Stomach (tissue), 9 donors: ENCODE data around the gene C1orf35. TPM values are rescaled to one million over a fixed set of nuclear protein-coding genes. Genes with fewer than 3 reads are reported as not detected.

Experiments
- DNase-seq, 2 donors: peaks; one replicate each; pipeline versions ENCODE4 v3.0.0 to v3.0.0-alpha.2; 2013 to 2019
- H3K27ac ChIP-seq, 5 donors: fragments of 200-600 bp in 4 of 5; sonication (generic) in 4 of 5; one replicate each; pipeline ENCODE4 v1.5.1; 2013 to 2019; ENCODE audit warnings: mild to moderate bottlenecking in 1 of 5, moderate library complexity in 1 of 5
- H3K27me3 ChIP-seq, 3 donors: fragments of 200-600 bp; sonication (generic); one replicate each; pipeline ENCODE4 v1.5.1; 2017 to 2019; ENCODE audit warnings: mixed run types in 1 of 3
- H3K36me3 ChIP-seq, 4 donors: fragments of 200-600 bp; sonication (generic); 1 replicate in 3 of 4; 2 replicates in 1 of 4; pipeline ENCODE4 v1.5.1; 2016 to 2019
- H3K4me1 ChIP-seq, 4 donors: fragments of 200-600 bp; sonication (generic); one replicate each; pipeline ENCODE4 v1.5.1; 2016 to 2019
- H3K4me3 ChIP-seq, 4 donors: fragments of 200-600 bp; sonication (generic) in 3 of 4; one replicate each; pipeline ENCODE4 v1.5.1; 2016 to 2019; ENCODE audit warnings: mild to moderate bottlenecking in 1 of 4
- H3K9me3 ChIP-seq, 4 donors: fragments of 200-600 bp; sonication (generic); one replicate each; pipeline ENCODE4 v1.5.1; 2016 to 2019
- CTCF ChIP-seq, 7 experiments: fragments of 450-650 bp in 4 of 7; fragments of 200-600 bp in 3 of 7; sonication (generic) in 3 of 7; IDR thresholded peaks; one replicate each; pipeline ENCODE4 v1.5.1; 2016 to 2019; ENCODE audit warnings: antibody characterized with exemption in 7 of 7, control low read depth in 2 of 7, mild to moderate bottlenecking in 1 of 7
- EP300 ChIP-seq: sonication (generic); formaldehyde crosslinking; IDR thresholded peaks from one replicate; pipeline ENCODE4 v1.6.1; 2017; ENCODE audit warnings: antibody characterized with exemption
- POLR2A ChIP-seq, 4 donors: fragments of 450-650 bp; IDR thresholded peaks; one replicate each; pipeline ENCODE4 v1.6.1; 2016; ENCODE audit warnings: antibody characterized with exemption in 4 of 4, control low read depth in 2 of 4, mild to moderate bottlenecking in 1 of 4, moderate library complexity in 1 of 4
- POLR2AphosphoS5 ChIP-seq, 3 donors: sonication (generic); formaldehyde crosslinking; IDR thresholded peaks; one replicate each; pipeline ENCODE4 v1.6.1; 2016; ENCODE audit warnings: antibody characterized with exemption in 3 of 3
- WGBS, 5 donors: extraction: QIAGEN DNeasy Blood & Tissue Kit in 3 of 5; methylation state at CpG; one replicate each; pipeline versions ENCODE4 v1.1.5 to v1.1.7; 2013 to 2018; 5-methylcytosine and 5-hydroxymethylcytosine counted together
- intact Hi-C: fragments of 100-400 bp; cut with DNase I; formaldehyde crosslinking; loops from one replicate; pipeline ENCODE4 v1.15.1; 2023; ENCODE audit warnings: low total_unique reads
- polyA plus RNA-seq, 3 donors: library from polyadenylated mRNA; stranded (reverse); fragments of 200-250 nt; gene quantifications; one replicate each; pipeline ENCODE4 v1.2.3, GENCODE V29; 2013
- total RNA-seq, 5 donors: library from RNA; depleted of rRNA; stranded (reverse); fragments of >200 nt; gene quantifications; one replicate each; pipeline versions ENCODE4 v1.1.0 to v1.2.3, GENCODE V29; 2014 to 2016
- donor health status: healthy with polysubstance abuse.
- donor health status: Bipolar disorder and iron deficiency.
- donor health status: healthy.

C1orf35 gene
- total and polyA plus RNA-seq, 8 donors = 0.58 to 94.7 (median 11.8) TPM

- peaks cover 40 to 81% (median 62%) of the 10 kb centered on the region in 4 donors for H3K4me1 ChIP-seq
- no peaks in the 10 kb centered on the region for H3K27me3 ChIP-seq
- H3K27ac ChIP-seq = peak overlapping the region; percentile 47 to 93 (median 86)
- H3K9me3 ChIP-seq = no peaks in the 10 kb centered on the region
- no peak for DNase-seq
- WGBS, 5 donors = 57 to 77% (median 62%) methylated on average over 5 to 8 of the region's 8 CpGs
- TF ChIP-seq CTCF (IDR thresholded peaks at IDR 0.05) (no peak), POLR2AphosphoS5 (IDR thresholded peaks at IDR 0.05) (no peak), POLR2A (IDR thresholded peaks at IDR 0.05) (no peak), EP300 (no peak)
- intact Hi-C loops = loop anchor here (10.0 kb wide), 1 partner anchor 54 kb away; no protein-coding TSS in a partner anchor
- no peak overlapping the region for H3K4me3 ChIP-seq
- H3K36me3 ChIP-seq = peaks cover 29 to 48% (median 46%) of the 10 kb centered on the region in 4 donors
Observed at GRCh38 chr1:228148935-228149405, 45.8 kb upstream of the C1orf35 start.

DNA sequence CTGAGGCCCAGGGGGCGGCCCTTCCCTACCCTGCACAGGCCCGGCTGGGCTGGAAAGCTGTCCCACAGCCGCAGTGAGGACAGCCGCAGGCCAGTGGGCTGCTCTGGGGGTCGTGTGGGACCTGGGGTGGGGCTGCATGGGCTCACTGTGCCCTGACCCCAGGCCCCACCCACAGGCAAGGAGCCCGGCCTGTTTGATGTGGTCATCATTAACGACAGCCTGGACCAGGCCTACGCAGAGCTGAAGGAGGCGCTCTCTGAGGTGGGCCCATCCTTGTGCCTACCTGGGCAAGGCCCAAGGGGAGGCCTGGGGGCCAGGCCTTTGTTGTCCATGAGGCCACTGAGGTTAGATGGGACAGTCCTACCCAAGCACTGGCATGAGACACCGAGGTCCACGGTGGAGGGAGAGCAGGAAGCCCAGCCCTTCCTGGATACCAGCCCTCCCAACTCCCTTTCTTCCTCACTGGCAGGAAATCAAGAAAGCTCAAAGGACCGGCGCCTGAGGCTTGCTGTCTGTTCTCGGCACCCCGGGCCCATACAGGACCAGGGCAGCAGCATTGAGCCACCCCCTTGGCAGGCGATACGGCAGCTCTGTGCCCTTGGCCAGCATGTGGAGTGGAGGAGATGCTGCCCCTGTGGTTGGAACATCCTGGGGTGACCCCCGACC lies 45.2 kb upstream of the C1orf35 start:
- peaks cover 46 to 88% (median 69%) of the 10 kb centered on the region in 4 donors for H3K4me1 ChIP-seq
- no peaks in the 10 kb centered on the region for H3K9me3 ChIP-seq
- intact Hi-C loops = loop anchor here (10.0 kb wide), 1 partner anchor 54 kb away; no protein-coding TSS in a partner anchor
- peaks cover 29 to 48% (median 46%) of the 10 kb centered on the region in 4 donors for H3K36me3 ChIP-seq
- no peaks in the 10 kb centered on the region for H3K27me3 ChIP-seq
- peak overlapping the region in 4 of 5 donors; percentile 79 to 93 (median 88) for H3K27ac ChIP-seq
- TF ChIP-seq CTCF (IDR thresholded peaks at IDR 0.05) = no peak
- no peak for TF ChIP-seq POLR2AphosphoS5 (IDR thresholded peaks at IDR 0.05)
- TF ChIP-seq EP300 = no peak
- no peak for TF ChIP-seq POLR2A (IDR thresholded peaks at IDR 0.05)
- H3K4me3 ChIP-seq = no peak overlapping the region
- WGBS, 5 donors = 53 to 62% (median 56%) methylated on average over 11 to 18 of the region's 18 CpGs
- peak in 1 of 2 donors; percentile 39 for DNase-seq

DNA sequence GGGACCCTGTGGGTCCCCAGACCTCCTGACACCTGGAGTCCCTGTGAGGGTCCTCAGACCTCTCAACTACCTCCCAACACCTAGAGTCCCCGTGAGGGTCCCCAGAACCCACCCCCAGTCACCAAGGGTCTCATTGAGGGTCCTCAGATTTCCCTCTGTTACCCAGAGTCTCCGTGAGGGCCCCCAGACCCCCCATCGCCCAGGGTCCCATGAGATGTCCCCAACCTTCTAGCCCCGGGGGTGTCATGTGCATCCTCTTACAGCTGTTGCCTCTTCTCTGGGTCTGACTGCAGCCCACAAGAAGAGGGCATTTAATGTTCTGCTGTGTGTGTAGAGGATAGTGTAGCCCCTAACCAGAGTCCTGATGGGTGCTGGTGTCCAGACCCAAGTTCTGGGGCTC lies 44.6 kb upstream of the C1orf35 start:
- no peaks in the 10 kb centered on the region for H3K9me3 ChIP-seq
- H3K4me1 ChIP-seq = peaks cover 52 to 93% (median 74%) of the 10 kb centered on the region in 4 donors
- DNase-seq = no peak
- H3K4me3 ChIP-seq = no peak overlapping the region
- no peaks in the 10 kb centered on the region for H3K27me3 ChIP-seq
- peaks cover 29 to 48% (median 46%) of the 10 kb centered on the region in 4 donors for H3K36me3 ChIP-seq
- H3K27ac ChIP-seq = peak overlapping the region in 4 of 5 donors; percentile 79 to 93 (median 88)
- intact Hi-C loops = loop anchor here (10.0 kb wide), 1 partner anchor 53 kb away; no protein-coding TSS in a partner anchor
- 76 to 96% (median 92%) methylated on average over 4 of the region's 4 CpGs for WGBS, 5 donors
- TF ChIP-seq CTCF (IDR thresholded peaks at IDR 0.05) = no peak

DNA sequence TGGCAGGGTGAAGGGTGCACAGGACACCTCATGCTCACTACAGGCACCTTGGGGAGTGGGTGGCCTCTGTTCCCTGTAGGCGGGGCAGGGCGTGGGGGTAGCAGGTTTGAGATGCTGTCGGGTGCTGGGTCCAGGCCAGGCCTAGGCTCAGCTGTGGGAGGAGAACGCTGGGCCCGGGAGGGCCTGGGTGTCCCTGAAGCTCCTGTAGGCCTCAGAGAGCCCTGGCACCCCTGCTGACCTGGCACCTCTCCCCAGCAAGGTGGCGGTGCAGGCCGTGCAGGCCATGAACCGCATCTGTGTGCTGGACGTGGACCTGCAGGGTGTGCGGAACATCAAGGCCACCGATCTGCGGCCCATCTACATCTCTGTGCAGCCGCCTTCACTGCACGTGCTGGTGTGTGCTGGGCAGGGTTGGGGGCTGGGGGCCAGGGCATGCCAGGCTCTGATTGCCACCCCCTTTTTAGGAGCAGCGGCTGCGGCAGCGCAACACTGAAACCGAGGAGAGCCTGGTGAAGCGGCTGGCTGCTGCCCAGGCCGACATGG lies 44.1 kb upstream of the C1orf35 start:
- TF ChIP-seq CTCF (IDR thresholded peaks at IDR 0.05) (no peak), POLR2A (IDR thresholded peaks at IDR 0.05) (no peak), POLR2AphosphoS5 (IDR thresholded peaks at IDR 0.05) (no peak), EP300 (no peak)
- WGBS, 5 donors = 87 to 93% (median 93%) methylated on average over 9 to 20 of the region's 20 CpGs
- Histone ChIP-seq H3K27ac (no peak overlapping the region), H3K36me3 (peaks cover 29 to 48% (median 46%) of the 10 kb centered on the region in 4 donors), H3K4me3 (no peak overlapping the region), H3K4me1 (peaks cover 57 to 97% (median 78%) of the 10 kb centered on the region in 4 donors), H3K27me3 (no peaks in the 10 kb centered on the region), H3K9me3 (no peaks in the 10 kb centered on the region)
- intact Hi-C loops = loop anchor here (10.0 kb wide), 1 partner anchor 52 kb away; no protein-coding TSS in a partner anchor
- DNase-seq = no peak
